ENCODE results near the gene OVOL1.
"Not testable (repeated sequence)": the region's sequence is repeated elsewhere in the genome, so short reads cannot be mapped to it uniquely, and the experiment has no call there.

Gene OVOL1

GRCh38 chr11:65817312-65817834 lies 30.5 kb downstream of the OVOL1 start:
- no peak for FAIRE-seq

DNA sequence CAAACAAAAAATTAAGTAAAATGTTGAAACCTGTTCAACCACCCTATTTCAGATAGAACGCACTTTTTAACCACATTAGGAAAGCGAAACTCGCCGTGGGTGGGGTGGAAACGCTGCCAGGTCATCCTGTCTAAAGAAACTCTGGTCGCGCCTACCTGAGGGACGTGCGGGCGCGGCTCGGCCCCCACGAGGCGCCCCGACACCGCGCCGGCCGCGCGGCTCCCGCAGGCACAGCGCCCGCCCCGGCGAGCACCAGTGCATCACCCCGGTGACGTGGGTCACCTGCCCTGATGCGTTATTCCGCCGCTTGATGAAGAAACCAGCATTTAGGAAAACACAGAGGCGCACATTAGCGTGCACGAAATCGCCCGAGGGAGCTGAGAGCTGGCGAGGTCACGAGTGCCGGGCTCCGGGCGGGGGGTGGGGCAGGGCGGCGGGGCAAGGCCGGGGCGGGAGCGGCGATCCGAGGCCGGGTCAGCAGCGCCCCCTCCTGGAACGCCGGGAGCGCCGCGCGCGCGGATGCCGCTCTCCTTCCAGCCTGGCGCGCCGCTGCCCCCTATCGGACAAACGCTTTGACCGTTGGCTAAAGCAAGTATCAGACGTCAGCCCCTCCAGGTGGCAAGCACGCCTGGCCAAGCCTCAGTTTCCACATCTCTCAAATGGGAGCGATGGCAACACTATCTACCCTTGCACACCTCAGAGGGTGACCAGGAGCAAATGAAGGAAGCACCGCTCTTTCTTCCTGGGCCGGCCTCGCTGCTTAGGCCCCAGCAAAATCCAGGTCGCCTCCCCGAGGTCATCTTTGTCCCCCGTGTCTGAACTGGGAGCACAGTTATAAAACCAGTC lies 31.2 kb downstream of the OVOL1 start:
- no peak for FAIRE-seq

DNA sequence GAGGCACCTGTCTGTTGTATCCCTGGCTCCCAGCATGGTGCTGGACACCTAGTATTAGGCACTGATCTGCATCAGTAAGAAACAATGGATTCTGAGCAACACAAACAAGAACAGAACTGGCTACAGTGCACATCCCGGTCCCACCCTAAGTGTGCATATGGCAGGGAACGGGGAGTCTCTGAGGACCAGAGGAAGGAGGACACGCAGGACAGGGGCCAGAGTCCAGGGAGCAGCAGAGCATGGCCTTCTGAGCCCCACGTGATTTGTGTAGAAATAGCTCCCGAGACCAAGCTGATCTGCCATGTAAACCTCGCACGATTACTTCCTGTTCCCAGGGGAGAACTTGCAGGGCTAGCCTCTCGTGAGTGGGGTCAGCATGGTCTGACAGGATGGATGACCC lies 34.2 kb downstream of the OVOL1 start:
- FAIRE-seq, result no peak

- FAIRE-seq, result no peak
These were observed 36.1 kb downstream of the OVOL1 start for GRCh38 chr11:65822776-65823528.

DNA sequence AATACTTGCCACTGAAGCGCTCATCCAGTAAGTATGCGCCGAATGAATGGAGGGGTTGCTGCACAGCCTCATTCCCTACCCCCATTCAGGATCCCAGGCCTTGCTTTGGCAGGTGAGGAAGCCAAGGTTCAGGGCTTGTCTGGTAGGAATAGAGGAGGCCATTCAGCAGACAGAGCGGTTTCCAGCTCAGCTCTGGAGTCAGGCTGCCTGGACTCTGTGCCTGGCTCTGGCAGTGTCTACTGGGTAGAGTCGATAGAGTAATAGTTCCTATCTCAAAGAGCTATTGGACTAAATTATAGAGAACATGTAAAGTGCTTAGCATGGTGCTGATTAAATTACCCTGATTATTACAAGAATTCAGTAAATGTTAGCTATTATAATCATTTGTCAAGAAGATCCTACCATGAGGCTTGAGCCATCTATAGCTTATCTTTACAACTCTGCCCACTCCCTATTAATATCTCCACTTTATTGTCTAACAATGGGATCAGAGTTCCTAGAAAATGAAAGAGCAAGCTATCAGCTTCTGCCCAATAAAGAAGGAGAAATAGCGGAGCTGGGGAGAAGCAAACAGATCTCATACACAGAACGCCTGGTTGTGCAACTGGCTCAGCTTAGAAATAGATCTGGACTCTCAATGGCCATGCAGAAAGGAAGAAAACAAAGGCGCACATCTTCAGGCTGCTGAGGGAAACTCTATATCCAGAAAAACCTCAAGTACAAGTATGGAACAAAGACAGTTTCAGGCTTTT lies 40.3 kb downstream of the OVOL1 start:
- no peak for FAIRE-seq

DNA sequence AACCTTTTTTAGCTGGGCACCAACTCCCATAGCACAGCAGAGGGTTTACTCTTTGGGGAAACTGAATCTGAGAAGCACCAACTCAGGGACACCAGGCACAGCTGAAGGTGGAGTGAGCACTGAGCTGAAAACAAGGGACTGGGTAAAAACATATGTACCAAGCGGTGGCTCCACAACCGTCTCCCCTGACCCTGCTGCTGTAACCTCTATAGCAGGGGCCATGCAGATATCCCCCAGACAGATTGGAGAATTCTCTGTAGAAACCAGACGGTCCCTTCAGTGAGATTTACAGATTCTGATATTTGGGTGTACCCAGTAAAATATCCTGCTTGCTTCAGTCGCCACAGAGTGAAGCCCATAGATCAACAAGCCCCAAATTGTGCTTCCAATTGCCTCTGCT lies 42.6 kb downstream of the OVOL1 start:
- no peak for FAIRE-seq

DNA sequence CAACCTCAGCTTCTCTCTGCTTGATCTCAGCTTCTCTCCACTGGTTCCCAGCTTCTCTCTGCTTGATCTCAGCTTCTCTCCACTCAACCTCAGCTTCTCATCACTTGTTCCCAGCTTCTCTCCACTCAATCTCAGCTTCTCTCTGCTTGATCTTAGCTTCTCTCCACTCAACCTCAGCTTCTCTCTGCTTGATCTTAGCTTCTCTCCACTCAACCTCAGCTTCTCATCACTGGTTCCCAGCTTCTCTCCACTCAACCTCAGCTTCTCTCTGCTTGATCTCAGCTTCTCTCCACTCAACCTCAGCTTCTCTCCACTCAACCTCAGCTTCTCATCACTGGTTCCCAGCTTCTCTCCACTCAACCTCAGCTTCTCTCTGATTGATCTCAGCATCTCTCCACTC lies 45.4 kb downstream of the OVOL1 start:
- not testable (repeated sequence) for FAIRE-seq

DNA sequence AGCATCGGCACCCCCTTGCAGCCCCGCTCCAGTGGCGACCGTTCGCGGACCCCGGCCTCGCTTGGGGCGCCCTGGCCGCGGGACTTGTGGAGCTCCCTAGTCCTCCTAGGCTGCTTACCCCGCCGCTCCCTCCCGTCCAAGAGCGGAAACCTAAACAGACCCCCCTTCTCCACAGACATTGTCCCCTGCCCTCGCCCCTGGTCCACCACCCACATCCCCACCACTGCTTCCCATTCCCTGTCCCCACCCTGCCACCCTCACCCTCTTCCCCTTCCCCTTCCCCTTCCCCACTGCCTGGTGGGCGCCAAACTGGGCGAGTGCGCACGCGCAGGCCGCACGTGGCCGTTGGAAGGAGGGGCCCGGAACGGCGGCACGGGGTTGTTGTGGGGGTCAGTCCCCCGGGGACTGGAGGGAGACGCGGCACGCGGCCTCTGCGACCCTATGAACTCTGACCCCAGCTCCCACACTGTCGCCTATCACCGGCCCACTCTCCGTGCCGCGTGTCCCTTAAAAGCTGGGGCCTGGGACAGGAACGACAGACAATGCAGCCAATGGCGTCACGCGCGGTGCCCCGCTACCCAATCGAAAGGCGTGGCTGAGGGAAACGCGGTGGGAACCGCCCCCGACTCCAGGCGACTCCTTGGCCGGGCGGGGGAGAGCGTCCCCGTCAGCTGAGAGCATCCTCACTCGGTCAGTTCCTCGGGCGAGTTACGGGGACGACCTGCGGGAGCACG lies 46.6 kb downstream of the OVOL1 start, which contains the start of gene SNX32:
Gene SNX32, plus strand, starts transcription at position 667 of the 734 bp plus-strand sequence. CDS start 103 bp downstream, outside the sequence.
- no peak for FAIRE-seq

- no peak for FAIRE-seq
These were observed 47.3 kb downstream of the OVOL1 start for GRCh38 chr11:65834202-65834601.

DNA sequence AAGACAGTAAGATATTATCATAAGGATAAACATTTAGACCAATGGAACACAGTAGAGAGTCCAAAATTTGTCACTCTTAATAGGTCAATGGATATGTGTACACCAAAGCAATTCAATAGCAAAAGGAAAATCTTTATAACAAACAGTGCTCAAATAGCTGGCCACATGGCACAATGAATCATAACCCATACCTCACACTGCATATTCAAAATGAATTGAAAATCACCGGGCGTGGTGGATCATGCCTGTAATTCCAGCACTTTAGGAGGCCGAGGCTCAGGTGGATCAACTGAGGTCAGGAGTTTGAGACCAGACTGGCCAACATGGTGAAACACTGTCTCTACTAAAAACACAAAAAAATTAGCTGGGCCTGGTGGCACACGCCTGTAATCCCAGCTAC lies 55.3 kb downstream of the OVOL1 start:
- no peak for FAIRE-seq

- no peak for FAIRE-seq
These were observed 56.9 kb downstream of the OVOL1 start for GRCh38 chr11:65843811-65844210.

DNA sequence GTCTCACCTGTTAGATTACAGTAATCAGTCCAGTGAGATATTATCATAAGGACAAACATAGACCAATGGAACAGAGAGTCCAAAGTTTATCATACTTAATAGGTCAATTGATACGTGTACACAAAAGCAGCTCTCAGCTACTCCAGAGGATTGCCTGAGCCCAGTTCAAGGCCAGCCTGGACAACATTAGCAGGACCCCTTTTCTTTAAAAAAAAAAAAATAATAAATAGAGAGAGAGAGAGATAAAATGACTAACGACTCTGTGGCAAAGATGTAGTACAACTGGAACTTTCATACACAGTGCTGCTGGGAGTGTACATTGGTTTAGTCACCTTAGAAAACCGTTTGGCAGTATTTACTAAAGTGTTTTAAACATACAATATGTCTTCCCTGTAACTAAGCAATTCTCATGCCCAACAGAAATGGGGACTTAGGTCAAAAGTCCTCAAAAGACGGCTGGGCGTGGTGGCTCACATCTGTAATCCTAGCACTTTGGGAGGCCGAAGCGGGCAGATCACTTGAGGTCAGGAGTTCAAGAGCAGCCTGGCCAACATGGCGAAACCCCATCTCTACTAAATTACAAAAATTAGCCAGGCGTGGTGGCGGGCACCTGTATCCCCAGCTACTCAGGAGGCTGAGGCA lies 57.5 kb downstream of the OVOL1 start:
- no peak for FAIRE-seq

Measured in TTC549 (cell line).